HCT116 (cell line): ENCODE measurements around the gene PKP1. TPM values are rescaled to one million over a fixed set of nuclear protein-coding genes. Genes with fewer than 3 reads are reported as not detected.

Source experiments
- ATAC-seq: fragments of 200-7000 bp; cut with Tn5 transposase; 2 replicates; pipeline ENCODE4 v1.9.1; 2020; ENCODE audit warnings: mild to moderate bottlenecking, moderate library complexity
- BruUV-seq: library from RNA; stranded (reverse); fragments of 400-500 nt; replicated peaks from 2 replicates; lab custom pipeline; 2021; lab: Mats Ljungman, UMichigan
- CTCF ChIA-PET: fragments of 300-600 bp; sonication (Branson Sonifier 250); formaldehyde crosslinking; loops from one replicate; lab custom pipeline; 2021; ENCODE audit warnings: antibody characterized with exemption; lab: Charles Lee
- POLR2A ChIA-PET: fragments of 300-600, 350-600 bp; sonication (Branson Sonifier 250); formaldehyde crosslinking; loops from one replicate; lab custom pipeline; 2021; ENCODE audit warnings: antibody characterized with exemption; lab: Charles Lee
- RAD21 ChIA-PET, 2 experiments: fragments of 300-600 bp; sonication (Branson Sonifier 250); formaldehyde crosslinking; loops; one replicate each; lab custom pipeline; 2023; ENCODE audit warnings: low total read pairs in 2 of 2; ENCODE audit not compliant: uncharacterized antibody in 2 of 2, unreplicated experiment in 2 of 2, low non-redundant PET in 1 of 2; lab: Charles Lee
- DNase-seq: peaks from one replicate; pipeline ENCODE4 v3.0.0-alpha.2; 2010; ENCODE audit warnings: low read depth, low spot score
- H2AFZ ChIP-seq: fragments of 200-600 bp; shearing (Covaris generic), sonication (generic); 2 replicates; pipeline ENCODE4 v1.6.1; 2017; ENCODE audit warnings: low read depth, mixed run types, mixed read lengths, antibody characterized with exemption, low read length; ENCODE audit not compliant: poor library complexity, severe bottlenecking
- H3K27ac ChIP-seq: 2 replicates; pipeline ENCODE4 v1.5.1; 2012; ENCODE audit warnings: low read depth, low read length
- H3K27me3 ChIP-seq: fragments of 200-600 bp; sonication (generic); 2 replicates; pipeline ENCODE4 v1.6.1; 2016; ENCODE audit warnings: mixed run types, low read length, mixed read lengths; ENCODE audit not compliant: insufficient read depth
- H3K36me3 ChIP-seq, 2 experiments: fragments of 200-500 bp in 1 of 2; fragments of 200-600 bp in 1 of 2; sonication (Bioruptor generic) in 1 of 2; sonication (generic) in 1 of 2; 2 replicates each; pipeline versions ENCODE4 v1.5.1 to v1.6.1; 2014 to 2016; ENCODE audit warnings: low read length in 2 of 2, inconsistent platforms in 1 of 2, mixed read lengths in 1 of 2, mixed run types in 1 of 2; ENCODE audit not compliant: insufficient read depth in 2 of 2, control insufficient read depth in 1 of 2
- H3K4me1 ChIP-seq, 2 experiments: fragments of 200-600 bp in 1 of 2; sonication (generic) in 1 of 2; 2 replicates each; pipeline versions ENCODE4 v1.5.1 to v1.6.1; 2012 to 2017; ENCODE audit warnings: low read length in 2 of 2, inconsistent platforms in 1 of 2, mild to moderate bottlenecking in 1 of 2, mixed read lengths in 1 of 2, mixed run types in 1 of 2, moderate library complexity in 1 of 2; ENCODE audit not compliant: insufficient read depth in 2 of 2, control insufficient read depth in 1 of 2
- H3K4me2 ChIP-seq: fragments of 200-600 bp; sonication (generic); 2 replicates; pipeline ENCODE4 v1.6.1; 2017; ENCODE audit warnings: mixed run types, low read length, mixed read lengths
- H3K4me3 ChIP-seq, 2 experiments: fragments of 200-600 bp in 1 of 2; sonication (generic) in 1 of 2; replicated peaks in 1 of 2; 2 replicates each; pipeline ENCODE4 v1.5.1; 2011 to 2016; ENCODE audit warnings: low read length in 2 of 2, control low read depth in 1 of 2, low read depth in 1 of 2, mild to moderate bottlenecking in 1 of 2, mixed read lengths in 1 of 2, mixed run types in 1 of 2
- H3K79me2 ChIP-seq: fragments of 200-600 bp; sonication (generic); 2 replicates; pipeline ENCODE4 v1.6.1; 2017; ENCODE audit warnings: mild to moderate bottlenecking, mixed run types, low read length, moderate library complexity, mixed read lengths; ENCODE audit not compliant: insufficient read depth
- H3K9ac ChIP-seq: fragments of 200-600 bp; sonication (generic); 2 replicates; pipeline ENCODE4 v1.6.1; 2016; ENCODE audit warnings: low read length, mixed read lengths
- H3K9me2 ChIP-seq: fragments of 200-600 bp; sonication (generic), shearing (Covaris generic); 2 replicates; pipeline ENCODE4 v1.6.1; 2017; ENCODE audit warnings: mixed run types, mild to moderate bottlenecking, moderate library complexity; ENCODE audit not compliant: insufficient read depth
- H3K9me3 ChIP-seq, 2 experiments: fragments of 200-500 bp in 1 of 2; fragments of 200-600 bp in 1 of 2; sonication (Bioruptor generic) in 1 of 2; sonication (generic) in 1 of 2; 2 replicates each; pipeline ENCODE4 v1.6.1; 2014 to 2017; ENCODE audit warnings: low read length in 2 of 2, mixed read lengths in 2 of 2, inconsistent platforms in 1 of 2, low read depth in 1 of 2, mild to moderate bottlenecking in 1 of 2, mixed run types in 1 of 2, moderate library complexity in 1 of 2; ENCODE audit not compliant: control insufficient read depth in 1 of 2, insufficient read depth in 1 of 2
- H4K20me1 ChIP-seq: fragments of 200-600 bp; sonication (generic), shearing (Covaris generic); 2 replicates; pipeline ENCODE4 v1.6.1; 2017; ENCODE audit warnings: mixed run types, mild to moderate bottlenecking, moderate library complexity; ENCODE audit not compliant: insufficient read depth
- ATF3 ChIP-seq: IDR thresholded peaks from 2 replicates; pipeline ENCODE4 v1.6.1; 2012
- CEBPB ChIP-seq: IDR thresholded peaks from 2 replicates; pipeline ENCODE4 v1.6.1; 2012; ENCODE audit warnings: low read depth
- EGR1 ChIP-seq: IDR thresholded peaks from 2 replicates; pipeline ENCODE4 v1.6.1; 2012; ENCODE audit warnings: low read depth
- FOSL1 ChIP-seq: IDR thresholded peaks from 2 replicates; pipeline ENCODE4 v1.6.1; 2012; ENCODE audit warnings: low read depth
- JUND ChIP-seq: IDR thresholded peaks from 2 replicates; pipeline ENCODE4 v1.6.1; 2012
- MAX ChIP-seq: IDR thresholded peaks from 2 replicates; pipeline ENCODE4 v1.6.1; 2012
- POLR2A ChIP-seq: IDR thresholded peaks from 2 replicates; pipeline ENCODE4 v1.7.0; 2011; ENCODE audit warnings: borderline replicate concordance; ENCODE audit not compliant: insufficient read depth, insufficient read length; ENCODE audit errors: extremely low read depth
- POLR2AphosphoS5 ChIP-seq: IDR thresholded peaks from 2 replicates; pipeline ENCODE4 v1.6.1; 2011; ENCODE audit warnings: mild to moderate bottlenecking, low read depth, low read length, moderate library complexity
- RAD21 ChIP-seq: IDR thresholded peaks from 2 replicates; pipeline ENCODE4 v1.6.1; 2012; ENCODE audit warnings: low read depth, mild to moderate bottlenecking
- REST ChIP-seq: IDR thresholded peaks from 2 replicates; pipeline ENCODE4 v1.6.1; 2012; ENCODE audit warnings: low read depth
- SIN3A ChIP-seq: IDR thresholded peaks from 2 replicates; pipeline ENCODE4 v1.6.1; 2012; ENCODE audit warnings: low read depth
- SP1 ChIP-seq: IDR thresholded peaks from 2 replicates; pipeline ENCODE4 v1.6.1; 2012; ENCODE audit warnings: low read depth
- SRF ChIP-seq: IDR thresholded peaks from 2 replicates; pipeline ENCODE4 v1.6.1; 2012; ENCODE audit warnings: low read depth
- TCF7L2 ChIP-seq: IDR thresholded peaks from 2 replicates; pipeline ENCODE4 v1.7.0; 2011; ENCODE audit warnings: borderline replicate concordance, inconsistent platforms; ENCODE audit not compliant: insufficient read depth, insufficient read length; ENCODE audit errors: extremely low read depth
- YY1 ChIP-seq: IDR thresholded peaks from 2 replicates; pipeline ENCODE4 v1.6.1; 2011; ENCODE audit warnings: low read length, low read depth, moderate library complexity, mild to moderate bottlenecking; ENCODE audit not compliant: insufficient replicate concordance; ENCODE audit errors: extremely low read depth
- ZBTB33 ChIP-seq: IDR thresholded peaks from 2 replicates; pipeline ENCODE4 v1.6.1; 2011; ENCODE audit warnings: mild to moderate bottlenecking, low read length, moderate library complexity; ENCODE audit not compliant: insufficient replicate concordance; ENCODE audit errors: extremely low read depth
- ZFX ChIP-seq: fragments of 450-650 bp; IDR thresholded peaks from 2 replicates; pipeline ENCODE4 v1.6.1; 2017
- intact Hi-C: fragments of 100-400 bp; cut with micrococcal nuclease; formaldehyde crosslinking; loops from 2 replicates; pipeline ENCODE4 v1.10.0; 2022
- total RNA-seq: library from RNA; stranded (reverse); gene quantifications from one replicate; pipeline ENCODE4 v1.2.1, GENCODE V29; 2021; ENCODE audit not compliant: unreplicated experiment

PKP1 gene
- total RNA-seq, 1 experiment from 2014 or later, result 0.07 TPM

- TF ChIP-seq ZBTB33 (no peak), SIN3A (no peak), CEBPB (no peak), SP1 (no peak), TCF7L2 (no peak), FOSL1 (no peak)
Observed at GRCh38 chr1:201354151-201354900, 71.0 kb downstream of the PKP1 start (continued).

- H3K79me2 ChIP-seq, result no peaks in the 10 kb centered on the region
- ChIA-PET CTCF (no interaction called here), POLR2A (no interaction called here), RAD21 (no interaction called here)
- intact Hi-C loops, result no loop called here
- H3K9ac ChIP-seq, result no peak overlapping the region
- no peak for ATAC-seq
- H2AFZ ChIP-seq, result no peak overlapping the region
- no peaks in the 10 kb centered on the region; a peak in 1 of 4 replicates for H3K4me1 ChIP-seq
- peaks cover 12% of the 10 kb centered on the region; the same call in 1 of the 2 replicates for H3K27me3 ChIP-seq
- no peak overlapping the region for H3K4me3 ChIP-seq
- no peaks in the 10 kb centered on the region for H3K9me3 ChIP-seq
- no peaks in the 10 kb centered on the region for H4K20me1 ChIP-seq
- no TSS peak for BruUV-seq
- H3K4me2 ChIP-seq, result no peak overlapping the region
- no peak overlapping the region for H3K27ac ChIP-seq
- H3K9me2 ChIP-seq, result no peaks in the 10 kb centered on the region
- no peak for DNase-seq
- H3K36me3 ChIP-seq, result no peaks in the 10 kb centered on the region
- TF ChIP-seq EGR1 (no peak), JUND (no peak), POLR2A (no peak), FOSL1 (no peak), SRF (no peak), YY1 (no peak), ZFX (no peak), MAX (no peak), TCF7L2 (no peak), ZBTB33 (no peak), ATF3 (no peak), REST (no peak), POLR2AphosphoS5 (no peak), CEBPB (no peak), RAD21 (no peak)
Observed at GRCh38 chr1:201354901-201355295, 71.6 kb downstream of the PKP1 start.
